Measurements from ENCODE around the gene PRR5.
A peak's percentile ranks its signal among the peaks of the same experiment; 100 is the strongest.

The PRR5 gene

GRCh38 chr22:44693756-44694155, 8.2 kb upstream of the PRR5 start:
- no peak for DNase-seq

GRCh38 chr22:44697423-44698141, 4.4 kb upstream of the PRR5 start:
- DNase-seq, result peak; percentile 86

- no peak for DNase-seq
Measured at GRCh38 chr22:44698531-44699421, 3.2 kb upstream of the PRR5 start.

GRCh38 chr22:44700456-44700855, 1.5 kb upstream of the PRR5 start:
- DNase-seq, result no peak

GRCh38 chr22:44701187-44701790, 715 bp upstream of the PRR5 start:
- DNase-seq, result no peak

- peak; percentile 48 for DNase-seq
Measured at GRCh38 chr22:44702479-44703198, 635 bp downstream of the PRR5 start.

- DNase-seq, result no peak
Measured at GRCh38 chr22:44703255-44703870, 1.4 kb downstream of the PRR5 start.

- DNase-seq, result no peak
Measured at GRCh38 chr22:44704159-44705021, 2.4 kb downstream of the PRR5 start.

- no peak for DNase-seq
Measured at GRCh38 chr22:44705022-44705297, 3.0 kb downstream of the PRR5 start.

GRCh38 chr22:44706488-44706887, 4.5 kb downstream of the PRR5 start:
- DNase-seq, result no peak

GRCh38 chr22:44707178-44707577, 5.2 kb downstream of the PRR5 start:
- no peak for DNase-seq

GRCh38 chr22:44707752-44708151, 5.7 kb downstream of the PRR5 start:
- DNase-seq, result no peak

- DNase-seq, result no peak
Measured at GRCh38 chr22:44709881-44710392, 7.9 kb downstream of the PRR5 start.

GRCh38 chr22:44710474-44711240, 8.7 kb downstream of the PRR5 start:
- peak; percentile 78 for DNase-seq

GRCh38 chr22:44711241-44711560, 9.2 kb downstream of the PRR5 start:
- DNase-seq, result no peak

- no peak for DNase-seq
Measured at GRCh38 chr22:44711690-44712555, 9.9 kb downstream of the PRR5 start.

GRCh38 chr22:44712962-44713361, 11.0 kb downstream of the PRR5 start:
- DNase-seq, result no peak

GRCh38 chr22:44714703-44715350, 12.8 kb downstream of the PRR5 start:
- no peak for DNase-seq

- DNase-seq, result no peak
Measured at GRCh38 chr22:44718418-44718817, 16.4 kb downstream of the PRR5 start.

All from RPMI8226 (cell line).